K562 (cell line): ENCODE data around the gene GLI3. TPM values are rescaled to one million over a fixed set of nuclear protein-coding genes. Genes with fewer than 3 reads are reported as not detected.

Experiments used
- ARID2 ChIP-seq: fragments of 450-650 bp; IDR thresholded peaks from 2 replicates; pipeline ENCODE4 v1.6.1; 2017; ENCODE audit warnings: antibody characterized with exemption, mild to moderate bottlenecking
- BCOR ChIP-seq: fragments of 450-650 bp; IDR thresholded peaks from 2 replicates; pipeline ENCODE4 v1.6.1; 2016
- GATAD2A ChIP-seq: fragments of 450-650 bp; IDR thresholded peaks from 2 replicates; pipeline ENCODE4 v1.6.1; 2017
- GTF2F1 ChIP-seq: IDR thresholded peaks from 2 replicates; pipeline ENCODE4 v1.6.1; 2011; ENCODE audit warnings: low read depth, low read length, improper control_type of control experiment
- HNRNPH1 ChIP-seq: fragments of 200-400 bp; formaldehyde crosslinking; optimal IDR thresholded peaks from 2 replicates; pipeline ENCODE3; 2017; ENCODE audit warnings: low read depth, mild to moderate bottlenecking, low read length, moderate library complexity
- THRAP3 ChIP-seq: fragments of 450-650 bp; IDR thresholded peaks from 2 replicates; pipeline ENCODE4 v1.6.1; 2016; ENCODE audit warnings: mild to moderate bottlenecking, inconsistent platforms, borderline replicate concordance
- ZC3H4 ChIP-seq: sonication (generic); formaldehyde crosslinking; IDR thresholded peaks from 2 replicates; pipeline ENCODE4 v1.9.0; 2021; ENCODE audit warnings: missing genetic modification reagents, borderline replicate concordance
- ZNF589 ChIP-seq: fragments of 200-800 bp; sonication (Bioruptor generic); IDR thresholded peaks from 2 replicates; pipeline ENCODE4 v1.6.1; 2016; ENCODE audit warnings: low read depth, missing genetic modification characterization, missing compliant biosample characterization
- polyA plus RNA-seq, 8 experiments: library from polyadenylated mRNA; depleted of rRNA in 4 of 8; stranded (reverse) in 5 of 8; unstranded in 3 of 8; fragments of >200 nt; fragmentation: Nextera tagmentation in 2 of 8; fragmentation: Illumina TruSeq in 1 of 8; extraction: Ambion mirVana in 2 of 8; extraction: Trizol in 1 of 8; gene quantifications; 2 replicates each; pipeline versions ENCODE4 v1.2.1 to v1.2.3, GENCODE V29; 2011 to 2014; ENCODE audit warnings: inconsistent platforms in 1 of 8, missing spikeins in 1 of 8
- total RNA-seq, 7 experiments: library from RNA; depleted of rRNA in 6 of 7; stranded (reverse); fragments of >200 nt in 6 of 7; fragmentation: Illumina TruSeq in 2 of 7; extraction: Trizol in 2 of 7; gene quantifications; 2 replicates each; pipeline versions ENCODE4 v1.2.1 to v1.2.3, GENCODE V29; 2011 to 2021; ENCODE audit warnings: low replicate concordance in 1 of 7
- TF ChIP-seq, protein P1 (sequence below): fragments of 450-650 bp; conservative IDR thresholded peaks from 2 replicates; pipeline ENCODE4 v1.6.1; 2016; ENCODE audit warnings: missing genetic modification characterization, low read depth, mild to moderate bottlenecking, control low read depth, missing compliant biosample characterization
- TF ChIP-seq, protein P2 (sequence below), 2 experiments: IDR thresholded peaks in 1 of 2; conservative IDR thresholded peaks in 1 of 2; 2 replicates each; pipeline ENCODE4 v1.6.1; 2016; ENCODE audit warnings: low read depth in 2 of 2, mild to moderate bottlenecking in 1 of 2, missing compliant biosample characterization in 1 of 2, missing genetic modification characterization in 1 of 2, moderate library complexity in 1 of 2

Gene GLI3
- total and polyA plus RNA-seq, 9 of the 15 experiments (the other 6 are each of a cell fraction or from before 2014, with no cell fraction given): 0.01 to 0.18 (median 0.07) TPM; not detected in 6

DNA sequence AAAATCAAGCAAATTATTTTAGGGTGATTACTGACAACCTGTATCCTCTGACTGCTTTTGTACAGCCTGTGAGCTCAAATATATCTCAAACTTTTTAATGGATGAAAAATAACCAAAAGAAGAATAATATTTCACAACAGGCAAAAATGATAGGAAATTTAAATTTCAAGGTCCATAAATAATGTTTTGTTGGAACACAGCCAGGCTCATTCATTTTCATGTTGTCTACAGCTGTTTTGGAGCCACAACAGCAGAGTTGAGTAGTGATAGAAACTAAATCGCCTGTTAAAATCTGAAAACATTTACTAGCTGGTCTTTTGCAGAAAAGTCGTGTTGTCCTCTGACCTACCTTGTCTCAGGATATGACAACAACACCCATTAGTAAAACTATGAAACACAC lies 75.9 kb downstream of the GLI3 start (continued):
- TF ChIP-seq GATAD2A (no peak), HNRNPH1 (no peak), GTF2F1 (no peak), ARID2 (no peak), ZC3H4 (CRISPR knock-in tag) (no peak), ZNF589 (CRISPR knock-in tag) (no peak), BCOR (no peak), THRAP3 (no peak)
- TF ChIP-seq, protein P1, sequence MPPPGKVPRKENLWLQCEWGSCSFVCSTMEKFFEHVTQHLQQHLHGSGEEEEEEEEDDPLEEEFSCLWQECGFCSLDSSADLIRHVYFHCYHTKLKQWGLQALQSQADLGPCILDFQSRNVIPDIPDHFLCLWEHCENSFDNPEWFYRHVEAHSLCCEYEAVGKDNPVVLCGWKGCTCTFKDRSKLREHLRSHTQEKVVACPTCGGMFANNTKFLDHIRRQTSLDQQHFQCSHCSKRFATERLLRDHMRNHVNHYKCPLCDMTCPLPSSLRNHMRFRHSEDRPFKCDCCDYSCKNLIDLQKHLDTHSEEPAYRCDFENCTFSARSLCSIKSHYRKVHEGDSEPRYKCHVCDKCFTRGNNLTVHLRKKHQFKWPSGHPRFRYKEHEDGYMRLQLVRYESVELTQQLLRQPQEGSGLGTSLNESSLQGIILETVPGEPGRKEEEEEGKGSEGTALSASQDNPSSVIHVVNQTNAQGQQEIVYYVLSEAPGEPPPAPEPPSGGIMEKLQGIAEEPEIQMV (tag): no peak
- TF ChIP-seq, protein P2, sequence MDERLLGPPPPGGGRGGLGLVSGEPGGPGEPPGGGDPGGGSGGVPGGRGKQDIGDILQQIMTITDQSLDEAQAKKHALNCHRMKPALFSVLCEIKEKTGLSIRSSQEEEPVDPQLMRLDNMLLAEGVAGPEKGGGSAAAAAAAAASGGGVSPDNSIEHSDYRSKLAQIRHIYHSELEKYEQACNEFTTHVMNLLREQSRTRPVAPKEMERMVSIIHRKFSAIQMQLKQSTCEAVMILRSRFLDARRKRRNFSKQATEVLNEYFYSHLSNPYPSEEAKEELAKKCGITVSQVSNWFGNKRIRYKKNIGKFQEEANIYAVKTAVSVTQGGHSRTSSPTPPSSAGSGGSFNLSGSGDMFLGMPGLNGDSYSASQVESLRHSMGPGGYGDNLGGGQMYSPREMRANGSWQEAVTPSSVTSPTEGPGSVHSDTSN (CRISPR knock-in tag; IDR thresholded peaks at IDR 0.05; ENCODE audit: low read depth): no peak
- TF ChIP-seq, protein P2 (tag; conservative IDR thresholded peaks at IDR 0.05; ENCODE audit: low read depth): no peak
